K562 (cell line): ENCODE measurements around the gene PSG4. TPM values are rescaled to one million over a fixed set of nuclear protein-coding genes. Genes with fewer than 3 reads are reported as not detected.
A peak's percentile ranks its signal among the peaks of the same experiment; 100 is the strongest.
"Not testable (repeated sequence)": the region's sequence is repeated elsewhere in the genome, so short reads cannot be mapped to it uniquely, and the experiment has no call there.

Source experiments
- ATAC-seq: fragments of 200-7000 bp; cut with Tn5 transposase; 3 replicates; pipeline ENCODE4 v1.9.1; 2020; ENCODE audit warnings: moderate library complexity
- BruUV-seq: library from RNA; stranded (reverse); fragments of 400-500 nt; replicated peaks from 2 replicates; lab custom pipeline; 2021; lab: Mats Ljungman, UMichigan
- CTCF ChIA-PET: fragments of 300-600 bp; formaldehyde crosslinking; extraction: SDS; loops from one replicate; lab custom pipeline; 2021; ENCODE audit warnings: low intra/inter-chr PET ratio; lab: Yijun Ruan, JAX
- POLR2A ChIA-PET: fragments of 300-600, 350-650 bp; sonication (Branson Sonifier 250); formaldehyde crosslinking; extraction: SDS; loops from one replicate; lab custom pipeline; 2021; ENCODE audit warnings: antibody characterized with exemption, inconsistent platforms; lab: Yijun Ruan, JAX
- DNase-seq, 4 experiments: peaks; one replicate each; pipeline versions ENCODE4 v3.0.0 to v3.0.0-alpha.2; 2011 to 2018; ENCODE audit warnings: low spot score in 3 of 4, mixed read lengths in 3 of 4; ENCODE audit errors: extremely low read depth in 1 of 4
- FAIRE-seq: peaks from 2 replicates; lab custom pipeline; 2011; peaks lifted over from hg19 to GRCh38; lab: Jason Lieb, UNC
- H2AFZ ChIP-seq: 2 replicates; pipeline ENCODE4 v1.6.0; 2011; ENCODE audit warnings: low read depth, low read length, control low read depth, inconsistent platforms
- H3K27ac ChIP-seq: fragments of 200-600 bp; 3 replicates; pipeline ENCODE4 v1.8.0; 2011; ENCODE audit warnings: low read depth, mild to moderate bottlenecking, control low read depth, inconsistent platforms, low read length, moderate library complexity, mixed read lengths; ENCODE audit errors: extremely low read depth
- H3K27me3 ChIP-seq, 2 experiments: fragments of 300-600 bp in 1 of 2; 2 replicates in 1 of 2; 3 replicates in 1 of 2; pipeline versions ENCODE4 v1.6.0 to v1.8.0; 2011; ENCODE audit warnings: inconsistent platforms in 2 of 2, low read length in 2 of 2, mild to moderate bottlenecking in 1 of 2, mixed read lengths in 1 of 2, moderate library complexity in 1 of 2; ENCODE audit not compliant: control insufficient read depth in 2 of 2, insufficient read depth in 2 of 2
- H3K36me3 ChIP-seq: fragments of 300-600 bp; 3 replicates; pipeline ENCODE4 v1.8.0; 2011; ENCODE audit warnings: mild to moderate bottlenecking, low read length, inconsistent platforms; ENCODE audit not compliant: control insufficient read depth, insufficient read depth
- H3K4me1 ChIP-seq, 2 experiments: fragments of 200-600 bp in 1 of 2; replicated peaks in 1 of 2; 2 replicates in 1 of 2; 3 replicates in 1 of 2; pipeline versions ENCODE4 v1.5.1 to v1.8.0; 2011; ENCODE audit warnings: inconsistent platforms in 2 of 2, low read length in 2 of 2, mild to moderate bottlenecking in 1 of 2, mixed read lengths in 1 of 2, moderate library complexity in 1 of 2; ENCODE audit not compliant: control insufficient read depth in 2 of 2, insufficient read depth in 2 of 2
- H3K4me2 ChIP-seq: 2 replicates; pipeline ENCODE4 v1.6.1; 2011; ENCODE audit warnings: low read length, control low read depth, inconsistent platforms, mixed read lengths; ENCODE audit not compliant: insufficient read depth
- H3K4me3 ChIP-seq: fragments of 200-600 bp; sonication (generic), shearing (Covaris generic); 2 replicates; pipeline ENCODE4 v1.5.1; 2016; ENCODE audit warnings: control low read depth, inconsistent platforms
- H3K79me2 ChIP-seq: fragments of 200-600 bp; 3 replicates; pipeline ENCODE4 v1.8.0; 2011; ENCODE audit warnings: low read length, inconsistent platforms; ENCODE audit not compliant: control insufficient read depth, insufficient read depth
- H3K9ac ChIP-seq, 2 experiments: 2 replicates each; pipeline versions ENCODE4 v1.6.0 to v1.6.1; 2011; ENCODE audit warnings: low read depth in 2 of 2, low read length in 2 of 2, control low read depth in 1 of 2, inconsistent platforms in 1 of 2, mild to moderate bottlenecking in 1 of 2, mixed read lengths in 1 of 2; ENCODE audit not compliant: insufficient read depth in 1 of 2
- H3K9me1 ChIP-seq: one replicate; pipeline ENCODE4 v1.6.0; 2011; ENCODE audit warnings: inconsistent platforms, mild to moderate bottlenecking, low read length, moderate library complexity; ENCODE audit not compliant: control insufficient read depth, insufficient read depth
- H3K9me3 ChIP-seq: replicated peaks from 2 replicates; pipeline ENCODE4 v1.5.1; 2011; ENCODE audit warnings: low read depth, low read length, inconsistent platforms; ENCODE audit not compliant: control insufficient read depth, insufficient read depth
- H4K20me1 ChIP-seq: replicated peaks from 2 replicates; pipeline ENCODE4 v1.6.1; 2011; ENCODE audit warnings: low read length, inconsistent platforms, mixed read lengths; ENCODE audit not compliant: control insufficient read depth, insufficient read depth
- RAD21 ChIP-seq, 2 experiments: fragments of 250-450 bp in 1 of 2; fragments of 450-650 bp in 1 of 2; sonication (Bioruptor Pico) in 1 of 2; formaldehyde crosslinking in 1 of 2; IDR thresholded peaks in 1 of 2; conservative IDR thresholded peaks in 1 of 2; 2 replicates each; pipeline versions ENCODE4 v1.4.0 to v1.8.0; 2020 to 2022; ENCODE audit warnings: mild to moderate bottlenecking in 2 of 2, moderate library complexity in 1 of 2
- WGBS: fragments of 100-300 bp; shearing (Covaris generic); methylation state at CpG from one replicate; pipeline ENCODE4 v1.1.6; 2016; ENCODE audit warnings: low coverage, mixed read lengths; ENCODE audit not compliant: insufficient coverage; ENCODE audit errors: missing lambda C conversion rate; 5-methylcytosine and 5-hydroxymethylcytosine counted together
- in situ Hi-C: fragments of 300-500 bp; cut with MboI; formaldehyde crosslinking; loops from 4 replicates; pipeline ENCODE4 v1.15.0; 2018; ENCODE audit warnings: inconsistent platforms, mixed read lengths
- intact Hi-C: fragments of 100-400 bp; cut with micrococcal nuclease; formaldehyde crosslinking; loops from 2 replicates; pipeline ENCODE4 v1.14.2; 2022
- polyA plus RNA-seq, 8 experiments: library from polyadenylated mRNA; depleted of rRNA in 4 of 8; stranded (reverse) in 5 of 8; unstranded in 3 of 8; fragments of >200 nt; fragmentation: Nextera tagmentation in 2 of 8; fragmentation: Illumina TruSeq in 1 of 8; extraction: Ambion mirVana in 2 of 8; extraction: Trizol in 1 of 8; gene quantifications; 2 replicates each; pipeline versions ENCODE4 v1.2.1 to v1.2.3, GENCODE V29; 2011 to 2014; ENCODE audit warnings: inconsistent platforms in 1 of 8, missing spikeins in 1 of 8
- total RNA-seq, 7 experiments: library from RNA; depleted of rRNA in 6 of 7; stranded (reverse); fragments of >200 nt in 6 of 7; fragmentation: Illumina TruSeq in 2 of 7; extraction: Trizol in 2 of 7; gene quantifications; 2 replicates each; pipeline versions ENCODE4 v1.2.1 to v1.2.3, GENCODE V29; 2011 to 2021; ENCODE audit warnings: low replicate concordance in 1 of 7
- TF ChIP-seq, protein P1 (sequence below), 3 experiments: IDR thresholded peaks in 2 of 3; conservative IDR thresholded peaks in 1 of 3; 2 replicates each; pipeline ENCODE4 v1.5.1; 2011 to 2012; ENCODE audit warnings: low read length in 3 of 3, mild to moderate bottlenecking in 3 of 3, control low read depth in 2 of 3, improper control_type of control experiment in 1 of 3, inconsistent platforms in 1 of 3, low read depth in 1 of 3, mixed read lengths in 1 of 3, moderate library complexity in 1 of 3; ENCODE audit not compliant: insufficient read depth in 2 of 3

Gene PSG4
- total and polyA plus RNA-seq, 9 of the 15 experiments (the other 6 are each of a cell fraction or from before 2014, with no cell fraction given), result 0.03 TPM; not detected in 8

DNA sequence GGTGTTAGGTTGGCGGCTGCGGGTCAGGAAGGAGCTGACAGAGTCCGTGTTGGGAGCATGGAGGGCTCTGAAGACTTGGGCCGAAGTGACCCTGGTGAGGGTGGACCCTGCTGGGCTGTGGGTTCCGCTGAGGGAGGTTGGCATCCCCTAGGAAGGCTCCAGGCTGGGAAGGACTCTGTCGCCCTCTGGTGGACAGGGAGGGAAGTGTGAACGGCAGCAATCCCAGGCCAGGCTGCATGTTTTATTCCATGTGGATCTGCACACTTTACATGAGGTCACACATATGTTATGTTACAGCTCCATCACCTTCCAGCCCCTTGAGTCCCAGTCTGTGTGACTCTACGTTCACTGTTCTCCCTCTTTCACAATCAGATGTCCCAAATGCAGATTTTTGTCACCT, 1.7 kb upstream of the PSG4 start:
- H3K4me1 ChIP-seq, H3K9ac ChIP-seq, H3K27ac ChIP-seq, H3K27me3 ChIP-seq, intact Hi-C loops, H3K4me3 ChIP-seq, H3K9me3 ChIP-seq, BruUV-seq, POLR2A ChIA-PET, H4K20me1 ChIP-seq, H3K36me3 ChIP-seq, H3K4me2 ChIP-seq, H3K79me2 ChIP-seq, ATAC-seq, H2AFZ ChIP-seq, in situ Hi-C loops, FAIRE-seq, CTCF ChIA-PET, H3K9me1 ChIP-seq: not testable (repeated sequence)
- DNase-seq, result peak in 1 of 4 experiments; percentile 35
- TF ChIP-seq, protein P1, sequence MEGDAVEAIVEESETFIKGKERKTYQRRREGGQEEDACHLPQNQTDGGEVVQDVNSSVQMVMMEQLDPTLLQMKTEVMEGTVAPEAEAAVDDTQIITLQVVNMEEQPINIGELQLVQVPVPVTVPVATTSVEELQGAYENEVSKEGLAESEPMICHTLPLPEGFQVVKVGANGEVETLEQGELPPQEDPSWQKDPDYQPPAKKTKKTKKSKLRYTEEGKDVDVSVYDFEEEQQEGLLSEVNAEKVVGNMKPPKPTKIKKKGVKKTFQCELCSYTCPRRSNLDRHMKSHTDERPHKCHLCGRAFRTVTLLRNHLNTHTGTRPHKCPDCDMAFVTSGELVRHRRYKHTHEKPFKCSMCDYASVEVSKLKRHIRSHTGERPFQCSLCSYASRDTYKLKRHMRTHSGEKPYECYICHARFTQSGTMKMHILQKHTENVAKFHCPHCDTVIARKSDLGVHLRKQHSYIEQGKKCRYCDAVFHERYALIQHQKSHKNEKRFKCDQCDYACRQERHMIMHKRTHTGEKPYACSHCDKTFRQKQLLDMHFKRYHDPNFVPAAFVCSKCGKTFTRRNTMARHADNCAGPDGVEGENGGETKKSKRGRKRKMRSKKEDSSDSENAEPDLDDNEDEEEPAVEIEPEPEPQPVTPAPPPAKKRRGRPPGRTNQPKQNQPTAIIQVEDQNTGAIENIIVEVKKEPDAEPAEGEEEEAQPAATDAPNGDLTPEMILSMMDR (IDR thresholded peaks at IDR 0.05 in 2 of 3, conservative IDR thresholded peaks at IDR 0.05 in 1 of 3; ENCODE audit: insufficient read depth in 2 of 3, low read depth in 1 of 3, low read length in 3 of 3), result peak; percentile 50 to 62 (median 52)
- peak in 1 of 2 experiments; percentile 22; a peak in 2 of 4 replicates for TF ChIP-seq RAD21 (CRISPR knock-in tag; conservative IDR thresholded peaks at IDR 0.05 in 1 of 2, IDR thresholded peaks at IDR 0.05 in 1 of 2)
- WGBS, result 0% methylated on average over 6 of the region's 8 CpGs

DNA sequence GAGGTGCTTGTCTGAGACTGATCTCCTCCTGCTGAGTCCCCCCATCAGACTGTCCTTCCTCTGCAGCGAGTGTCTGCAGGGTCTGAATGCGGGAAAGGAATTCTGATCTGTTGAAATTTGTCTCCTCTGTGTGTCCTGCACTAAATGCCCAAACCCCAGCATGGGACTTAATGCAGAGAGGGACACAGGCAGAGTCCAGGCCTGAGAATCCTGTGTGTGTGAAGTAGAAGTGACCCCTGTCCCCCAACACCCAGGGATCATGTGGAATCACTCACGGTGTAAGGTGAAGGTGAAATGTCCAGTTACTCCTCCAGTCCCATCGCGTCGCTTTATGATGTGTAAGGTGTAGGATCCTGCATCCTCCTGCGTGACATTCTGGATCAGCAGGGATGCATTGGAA, 1.8 kb downstream of the PSG4 start:
- H3K4me2 ChIP-seq, ATAC-seq, H3K9me3 ChIP-seq, H3K9me1 ChIP-seq, H3K27ac ChIP-seq, in situ Hi-C loops, intact Hi-C loops, H4K20me1 ChIP-seq, H3K36me3 ChIP-seq, H3K9ac ChIP-seq, H3K27me3 ChIP-seq, DNase-seq, H3K79me2 ChIP-seq, H3K4me3 ChIP-seq, H2AFZ ChIP-seq, H3K4me1 ChIP-seq, POLR2A ChIA-PET, BruUV-seq, CTCF ChIA-PET, FAIRE-seq: not testable (repeated sequence)
- WGBS, result under 1% methylated on average over 7 of the region's 7 CpGs

DNA sequence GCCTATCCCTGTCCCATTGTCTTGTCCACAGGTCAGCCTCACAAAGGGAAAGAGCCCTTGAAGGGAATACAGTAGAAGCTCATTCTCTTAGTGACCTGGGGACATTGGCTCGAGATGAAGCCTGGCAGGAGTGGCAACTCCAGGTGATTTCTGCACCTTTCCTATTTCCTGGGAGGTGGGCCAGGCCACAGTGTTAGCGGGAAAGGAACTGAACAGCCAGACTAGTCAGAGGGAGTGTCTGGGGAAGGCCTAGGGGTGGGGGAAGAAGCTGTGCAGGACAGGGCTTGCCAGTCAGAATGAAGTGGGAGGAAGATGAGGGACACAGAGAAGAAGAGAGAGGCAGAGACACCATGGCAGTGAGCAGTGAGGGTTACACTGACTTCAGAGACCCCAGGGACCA, 3.5 kb downstream of the PSG4 start:
- BruUV-seq, ATAC-seq, H2AFZ ChIP-seq, H3K4me1 ChIP-seq, H3K27ac ChIP-seq, CTCF ChIA-PET, POLR2A ChIA-PET, H3K9me3 ChIP-seq, DNase-seq, H3K4me2 ChIP-seq, H3K27me3 ChIP-seq, H3K9me1 ChIP-seq, intact Hi-C loops, H3K9ac ChIP-seq, FAIRE-seq, H4K20me1 ChIP-seq, H3K4me3 ChIP-seq, in situ Hi-C loops, H3K36me3 ChIP-seq, H3K79me2 ChIP-seq: not testable (repeated sequence)
- WGBS, result 0% methylated on average over 1 of the region's 2 CpGs
